HG02852 (cell line): ENCODE results near the gene MAP1LC3B2.

Experiments
- ATAC-seq: cut with Tn5 transposase; IDR thresholded peaks from one replicate; pipeline ENCODE4 v1.9.1; 2021; ENCODE audit warnings: mild to moderate bottlenecking, moderate library complexity; ENCODE audit not compliant: unreplicated experiment

The MAP1LC3B2 gene

DNA sequence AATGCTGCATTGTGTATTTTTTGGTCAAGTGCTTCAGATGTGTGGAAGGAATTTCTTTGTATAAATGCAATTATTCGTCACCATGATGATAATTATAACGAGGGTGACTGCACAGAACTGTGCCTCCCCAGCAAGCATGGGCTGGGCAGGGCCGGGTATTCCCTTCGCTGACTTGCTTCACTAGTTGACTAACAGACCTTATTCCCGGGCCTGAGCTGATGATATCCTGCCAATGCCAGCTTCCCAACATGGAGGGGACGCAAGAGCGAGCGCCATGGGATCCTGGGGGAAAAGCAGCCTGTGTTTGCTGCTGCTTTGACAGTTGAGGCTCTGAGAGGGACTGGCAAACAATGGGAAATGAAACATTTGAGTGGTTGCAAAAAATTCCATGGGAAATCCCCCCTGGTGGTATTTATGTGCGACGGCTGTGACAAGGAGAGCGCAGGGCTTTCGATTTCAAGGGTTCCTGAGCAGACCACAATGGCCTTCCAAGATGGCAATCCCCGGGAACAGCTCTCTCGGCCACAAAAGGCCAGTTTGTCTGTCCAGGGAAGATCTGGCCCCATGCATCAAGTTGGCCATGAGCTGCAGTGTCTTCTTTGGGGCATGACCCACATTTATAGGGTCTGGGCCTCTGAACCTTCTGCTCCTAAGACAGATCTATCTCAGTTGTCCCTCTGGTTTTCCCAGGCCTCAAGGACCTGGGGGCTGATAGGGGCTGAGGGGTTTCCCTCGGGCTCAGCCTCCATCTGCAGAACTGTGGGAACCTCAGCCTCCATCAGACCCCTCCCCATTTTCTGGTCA is 21.9 kb upstream of the MAP1LC3B2 start:
- ATAC-seq: peak; percentile 28

DNA sequence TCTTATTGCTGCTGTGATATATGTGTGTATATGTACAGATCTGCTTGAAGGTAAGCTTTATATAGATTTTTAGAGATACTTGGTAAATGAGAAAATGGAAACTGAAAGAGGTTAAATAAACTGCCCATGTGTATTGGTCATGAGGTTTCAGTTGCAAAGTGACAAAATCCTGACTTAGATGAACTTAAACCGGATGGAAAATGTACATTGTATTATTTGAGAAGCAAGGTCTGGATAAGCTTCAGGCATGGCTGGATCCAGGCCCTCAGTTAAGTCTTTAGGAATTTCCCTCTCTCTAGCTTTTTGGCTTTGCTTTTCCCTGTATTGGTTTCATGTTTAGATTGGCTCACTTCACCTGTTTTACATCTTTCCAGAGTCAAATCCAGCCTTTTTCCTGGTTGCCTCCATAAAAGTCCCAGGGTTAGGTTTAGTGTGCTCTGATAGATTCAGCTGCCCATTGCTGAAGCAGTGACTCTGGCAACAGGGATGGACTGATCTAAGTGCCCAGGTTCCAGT is 21.0 kb upstream of the MAP1LC3B2 start:
- peak; percentile 39 for ATAC-seq

DNA sequence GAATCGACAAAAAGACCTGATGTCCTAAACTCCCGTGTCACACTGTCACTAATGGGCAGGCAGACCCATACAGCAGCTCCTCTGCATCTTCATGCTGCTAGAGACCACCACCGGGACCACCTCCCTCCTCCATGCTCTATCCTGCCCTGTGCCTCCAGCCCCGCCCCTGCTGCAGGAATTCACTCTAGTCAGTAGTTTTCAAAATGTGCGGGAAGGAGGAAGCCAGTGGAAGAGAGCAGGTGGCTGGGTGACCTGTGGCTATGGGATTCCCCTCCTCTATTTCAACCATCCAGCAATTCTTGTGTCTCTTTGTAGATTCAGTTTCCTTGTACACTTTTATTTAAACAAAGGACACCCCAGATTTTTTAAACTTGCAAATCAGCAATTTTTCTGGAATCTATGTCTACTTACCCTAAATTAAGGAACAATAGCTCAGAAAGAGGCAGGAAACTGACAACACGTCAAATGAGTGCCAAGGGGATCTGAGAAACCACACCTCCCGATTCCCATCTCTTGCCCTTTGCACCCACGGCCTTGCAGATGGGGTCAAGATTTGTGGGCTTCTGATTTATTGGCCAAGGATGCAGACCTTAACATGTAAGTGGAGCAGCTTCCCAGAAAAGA is 20.4 kb upstream of the MAP1LC3B2 start:
- ATAC-seq: no peak

DNA sequence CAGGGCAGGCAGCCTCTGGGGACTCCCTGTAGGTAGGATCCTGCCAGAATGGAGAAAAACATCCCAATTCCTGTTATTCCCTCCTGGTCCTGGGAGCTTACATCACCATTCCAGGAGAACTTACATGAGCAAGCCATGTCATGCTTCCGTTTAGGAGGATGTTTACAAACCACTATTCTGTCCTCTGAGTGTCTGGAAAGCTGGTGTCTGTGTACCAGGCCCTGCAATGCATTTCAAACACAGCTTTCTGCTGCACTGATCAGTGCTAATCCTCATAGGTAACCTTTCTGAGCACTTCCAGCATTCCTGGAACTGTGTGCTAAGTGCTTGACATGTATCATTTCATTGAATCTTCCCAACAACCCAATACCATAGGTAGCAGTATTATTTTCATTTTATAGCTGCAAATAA is 19.8 kb upstream of the MAP1LC3B2 start:
- no peak for ATAC-seq

DNA sequence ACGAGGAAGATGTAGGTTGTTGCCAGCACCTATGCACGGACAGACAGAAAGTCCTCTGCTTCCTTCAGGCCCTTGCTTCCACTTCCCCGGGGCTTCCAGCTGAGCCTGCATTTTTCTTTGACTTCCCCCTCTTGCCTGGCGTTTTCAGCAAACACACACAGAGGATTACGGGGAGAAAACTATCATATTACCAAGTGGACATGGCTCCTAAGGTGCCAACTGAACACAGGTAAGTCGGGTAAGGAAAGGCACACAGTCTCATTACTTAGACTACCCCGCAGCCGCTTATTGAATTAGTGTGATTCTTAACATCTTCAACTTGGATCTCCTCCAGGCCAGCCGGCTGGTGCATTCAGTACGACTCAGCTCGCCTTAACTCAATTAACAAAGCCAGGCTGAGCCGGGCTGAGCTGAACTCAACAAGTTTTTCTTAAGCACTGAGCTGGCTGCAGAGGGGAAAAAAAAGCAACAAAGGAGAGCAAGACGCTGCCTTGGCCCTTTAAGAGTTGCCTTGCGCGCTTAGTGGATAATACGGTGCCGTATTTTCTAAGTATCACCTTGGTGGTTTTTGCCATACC is 19.2 kb upstream of the MAP1LC3B2 start:
- ATAC-seq: no peak

DNA sequence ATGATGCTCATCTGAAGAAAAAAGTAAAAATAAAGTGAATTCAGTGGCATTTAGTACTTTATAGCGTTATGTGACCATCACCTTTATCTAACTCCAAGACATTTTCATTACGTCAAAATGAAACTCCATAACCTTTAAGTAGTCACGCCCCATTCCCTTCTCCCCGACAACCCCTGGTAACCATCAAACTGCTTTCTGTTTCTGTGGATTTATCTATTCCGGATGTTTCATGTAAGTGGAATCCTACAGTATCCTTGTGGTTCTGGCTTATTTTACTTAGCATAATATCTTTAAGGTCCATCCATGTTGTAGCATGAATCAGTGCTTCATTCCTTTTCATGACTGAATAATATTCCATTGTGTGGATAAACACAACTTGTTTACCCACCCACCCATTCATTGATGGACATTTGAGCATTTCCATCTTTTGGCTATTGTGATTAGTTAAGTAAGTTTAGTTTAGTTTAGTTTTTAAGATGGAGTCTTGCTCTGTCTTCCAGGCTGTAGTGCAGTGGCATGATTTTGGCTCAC is 18.5 kb upstream of the MAP1LC3B2 start:
- no peak for ATAC-seq

DNA sequence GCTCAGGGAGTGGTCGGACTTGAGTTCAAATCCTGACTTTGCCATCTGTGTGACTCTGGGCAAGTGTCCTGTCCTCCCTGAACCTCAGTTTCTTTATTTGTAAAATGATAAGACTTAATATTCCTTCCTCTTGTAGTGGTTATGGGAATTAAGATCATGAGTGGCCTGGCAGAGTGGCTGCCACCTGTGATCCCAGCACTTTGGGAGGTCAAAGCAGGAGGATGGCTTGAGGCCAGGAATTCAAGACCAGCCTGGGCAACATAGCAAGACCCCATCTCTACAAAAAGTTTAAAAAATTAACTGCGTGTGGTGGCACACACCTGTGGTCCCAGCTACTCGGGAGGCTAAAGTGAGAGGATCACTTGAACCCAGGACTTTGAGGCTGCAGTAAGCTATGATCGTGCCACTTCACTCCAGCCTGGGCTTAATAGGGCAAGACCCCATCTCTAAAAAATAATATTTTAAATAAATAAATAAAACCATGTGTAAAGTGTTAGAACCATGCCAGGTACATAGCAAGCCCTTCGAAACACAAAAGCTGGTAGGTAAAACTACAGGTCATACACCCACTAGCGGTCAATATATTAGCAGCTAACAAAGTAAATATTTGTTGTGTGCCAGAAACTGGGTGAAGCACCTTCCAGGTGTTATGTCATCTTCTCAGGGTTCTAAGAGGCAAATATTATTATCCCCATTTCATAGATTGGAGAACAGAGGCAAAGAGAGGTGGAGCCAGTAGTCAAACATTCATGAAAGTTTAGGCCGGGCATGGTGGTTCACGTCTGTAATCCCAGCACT is 17.4 kb upstream of the MAP1LC3B2 start:
- ATAC-seq: no peak

DNA sequence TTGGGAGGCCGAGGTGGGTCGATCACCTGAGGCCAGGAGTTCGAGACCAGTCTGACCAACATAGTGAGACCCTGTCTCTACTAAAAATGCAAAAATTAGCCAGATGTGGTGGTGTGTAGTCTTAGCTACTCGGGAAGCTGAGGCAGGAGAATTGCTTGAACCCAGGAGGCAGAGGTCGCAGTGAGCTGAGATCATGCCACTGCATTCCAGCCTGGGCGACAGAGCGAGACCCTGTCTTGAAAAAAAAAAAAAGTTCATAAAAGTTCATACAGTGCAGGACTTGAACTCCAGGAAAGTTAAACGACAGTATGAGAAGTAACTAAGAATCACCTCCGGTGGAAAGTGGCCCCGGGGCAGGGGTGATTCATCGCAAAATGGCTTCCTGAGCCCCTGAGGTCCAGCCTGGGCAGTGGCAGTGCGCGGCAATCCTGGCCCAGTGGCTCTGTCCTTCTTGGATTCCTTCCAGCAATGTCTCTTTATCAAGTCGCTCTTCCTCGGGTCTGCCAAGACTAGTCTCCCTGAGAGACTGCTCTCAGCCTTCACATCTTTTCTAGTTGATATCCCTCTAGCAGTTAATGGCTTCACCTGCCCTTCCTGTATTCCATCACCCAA is 16.7 kb upstream of the MAP1LC3B2 start:
- no peak for ATAC-seq

DNA sequence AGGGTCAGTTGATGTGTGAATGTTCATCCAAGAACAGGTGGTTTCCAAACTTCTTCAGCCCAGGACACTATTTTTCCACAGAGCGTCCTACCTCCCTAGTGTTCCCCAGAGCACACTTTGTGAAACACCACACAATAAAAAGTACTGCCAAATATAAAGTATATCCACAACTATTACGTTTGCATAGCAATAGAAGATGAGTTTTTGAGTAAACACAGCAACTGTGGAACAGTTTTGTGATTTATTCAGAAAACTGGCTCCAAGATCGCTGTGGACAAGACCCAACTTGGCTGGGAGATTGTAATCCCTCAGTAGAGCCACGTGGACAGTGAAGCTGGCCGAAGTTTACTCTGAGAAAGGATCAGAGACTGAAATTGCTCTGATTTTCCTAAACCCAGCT is 14.5 kb upstream of the MAP1LC3B2 start:
- no peak for ATAC-seq

DNA sequence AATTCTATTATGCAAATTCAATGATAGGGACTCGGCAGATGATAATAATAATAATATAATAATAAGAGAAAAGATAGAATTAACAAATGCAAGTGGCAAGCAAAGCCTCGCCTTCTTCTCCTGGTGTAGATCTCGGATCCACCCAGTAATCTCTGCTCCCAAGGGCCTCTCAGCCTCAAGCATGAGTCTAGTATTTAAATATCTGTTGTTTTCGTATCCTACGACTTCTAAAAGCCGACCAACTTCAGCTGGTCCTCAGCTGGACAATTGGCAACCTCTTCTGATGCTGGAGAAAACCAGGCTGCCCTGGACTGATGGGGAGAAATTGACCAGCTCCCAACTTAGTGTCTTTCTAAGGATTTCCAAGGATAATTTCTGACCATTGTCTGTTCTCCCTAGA is 14.0 kb upstream of the MAP1LC3B2 start:
- no peak for ATAC-seq

DNA sequence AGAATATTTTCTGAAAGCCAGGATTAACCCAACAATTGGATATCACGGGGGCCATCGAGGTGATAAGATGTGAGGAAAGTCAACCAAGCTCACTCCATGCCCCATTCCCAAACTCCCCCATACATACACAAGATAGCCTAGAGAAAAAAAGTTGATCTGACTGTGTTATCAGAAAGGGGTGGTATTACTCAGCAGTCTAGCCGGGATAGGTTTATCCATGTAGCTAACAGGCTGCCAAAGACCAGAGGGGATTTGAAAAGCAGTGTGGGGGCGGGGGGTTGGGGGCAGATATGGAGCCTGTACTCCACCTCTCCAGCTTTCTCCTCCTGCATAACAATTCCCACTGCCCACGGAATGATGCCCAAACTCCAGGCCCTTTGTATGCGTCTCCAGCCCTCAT is 13.2 kb upstream of the MAP1LC3B2 start:
- no peak for ATAC-seq

DNA sequence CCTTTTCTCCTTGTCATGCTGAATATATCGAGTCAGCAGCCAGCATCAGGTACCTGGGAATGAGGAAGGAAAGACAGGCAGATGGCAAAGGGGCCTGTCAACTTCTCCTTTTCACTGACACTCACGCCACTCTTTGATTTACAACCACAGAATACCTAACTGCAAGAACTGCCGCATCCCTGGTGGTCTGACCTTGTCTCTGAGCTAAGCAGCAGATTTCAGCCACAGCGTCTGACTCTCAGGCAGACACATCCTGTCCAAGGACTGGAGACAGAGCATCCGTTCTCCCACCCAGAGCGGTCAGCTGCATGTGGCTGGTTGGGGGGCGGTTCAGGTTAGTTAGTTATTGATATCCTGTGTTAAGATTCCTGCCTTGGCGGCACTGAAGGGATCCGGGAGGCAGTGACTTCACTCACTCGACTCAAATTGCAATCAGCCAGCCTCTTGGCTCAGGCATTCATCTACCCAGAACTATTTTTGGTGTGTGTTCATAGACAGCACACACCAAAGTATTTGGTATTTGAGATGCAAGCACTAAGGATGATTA is 11.2 kb upstream of the MAP1LC3B2 start:
- ATAC-seq: peak; percentile 93

DNA sequence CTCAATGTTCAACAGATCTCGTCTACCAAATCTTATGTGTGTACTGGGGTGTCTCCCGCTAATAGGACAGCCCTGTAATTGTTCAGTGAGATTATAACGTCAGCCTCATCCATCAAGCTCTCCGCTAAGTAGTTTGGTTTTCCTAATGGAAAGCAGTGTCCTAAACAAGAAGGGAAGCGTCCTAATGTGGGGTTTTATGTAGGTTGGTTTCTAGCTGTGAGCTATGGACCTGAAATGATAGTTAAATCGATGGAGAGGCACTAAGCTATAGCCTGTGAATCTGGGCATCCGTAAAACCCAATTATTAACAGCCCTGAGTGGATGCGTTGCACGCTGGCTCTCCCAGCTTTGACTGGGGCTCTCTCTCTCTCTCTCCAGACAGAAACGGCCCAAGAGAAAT is 9.2 kb upstream of the MAP1LC3B2 start:
- no peak for ATAC-seq

DNA sequence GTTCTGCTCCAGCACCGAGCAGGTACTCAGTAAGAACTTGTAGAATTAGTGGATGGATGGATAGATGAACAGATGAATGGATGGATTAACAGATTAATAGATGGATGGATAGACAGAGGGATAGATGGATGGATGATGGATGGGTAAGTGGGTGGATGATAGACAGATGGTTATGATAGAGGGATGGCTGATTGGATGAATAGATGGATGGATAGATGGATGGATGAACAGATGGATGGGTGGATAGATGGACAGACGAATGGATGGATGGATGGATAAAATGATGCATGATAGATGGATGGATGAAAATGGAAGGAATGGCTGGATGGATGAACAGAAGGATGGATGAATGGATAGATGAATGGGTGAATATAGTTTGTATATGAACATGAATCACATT is 8.0 kb upstream of the MAP1LC3B2 start:
- ATAC-seq: no peak

DNA sequence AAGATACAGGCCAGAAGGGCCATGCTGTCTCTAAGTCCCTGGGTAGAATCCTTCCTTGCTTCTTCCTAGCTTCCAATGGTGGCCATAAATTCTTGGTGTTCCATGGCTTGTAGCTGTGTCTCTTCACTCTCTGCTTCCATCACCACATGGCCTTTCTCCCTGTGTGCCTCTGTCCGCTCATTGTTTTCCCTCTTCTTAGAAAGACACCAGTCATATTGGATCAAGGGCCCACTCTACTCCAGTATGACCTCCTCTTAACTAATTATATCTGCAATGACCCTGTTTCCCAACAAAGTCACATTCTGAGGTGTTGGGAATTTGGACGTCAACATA is 7.6 kb upstream of the MAP1LC3B2 start:
- ATAC-seq: no peak

DNA sequence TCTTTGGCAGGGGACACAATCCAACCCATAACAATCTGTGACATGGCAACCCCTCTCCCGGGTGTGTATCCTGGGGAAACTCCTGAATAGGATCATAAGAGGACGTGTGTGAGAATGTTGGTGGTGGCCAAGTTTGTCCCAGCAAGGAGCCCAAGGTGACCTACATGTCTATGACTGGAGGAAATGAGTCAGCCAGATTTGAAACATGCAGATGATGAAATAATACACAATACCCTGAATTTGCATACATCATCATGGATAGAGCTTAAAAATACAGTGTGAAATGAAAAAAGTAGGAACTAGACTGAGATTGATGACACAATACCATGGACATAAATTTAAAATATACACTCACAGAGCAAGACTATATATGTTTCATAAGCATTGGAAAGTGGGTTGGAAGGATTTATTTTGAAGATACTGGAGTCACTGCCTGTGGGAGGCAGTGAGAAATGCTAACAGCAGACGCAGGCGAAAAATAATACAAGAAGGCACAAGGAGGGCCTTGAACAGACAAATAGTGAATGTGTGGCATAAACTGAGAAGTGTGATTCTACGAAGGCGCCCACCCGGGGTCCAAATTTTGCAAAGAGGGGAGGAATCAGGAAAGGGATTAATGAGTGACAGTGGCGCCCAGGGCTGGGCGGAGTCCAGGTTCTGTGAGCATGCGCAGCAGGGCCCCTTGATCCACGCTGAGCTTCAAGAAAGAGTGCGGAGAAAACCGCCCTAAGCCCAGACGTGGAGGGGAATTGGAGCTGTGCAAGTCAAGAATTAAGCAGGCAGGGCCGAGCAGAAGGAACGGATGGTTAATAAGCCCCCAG is 7.0 kb upstream of the MAP1LC3B2 start:
- ATAC-seq: no peak

DNA sequence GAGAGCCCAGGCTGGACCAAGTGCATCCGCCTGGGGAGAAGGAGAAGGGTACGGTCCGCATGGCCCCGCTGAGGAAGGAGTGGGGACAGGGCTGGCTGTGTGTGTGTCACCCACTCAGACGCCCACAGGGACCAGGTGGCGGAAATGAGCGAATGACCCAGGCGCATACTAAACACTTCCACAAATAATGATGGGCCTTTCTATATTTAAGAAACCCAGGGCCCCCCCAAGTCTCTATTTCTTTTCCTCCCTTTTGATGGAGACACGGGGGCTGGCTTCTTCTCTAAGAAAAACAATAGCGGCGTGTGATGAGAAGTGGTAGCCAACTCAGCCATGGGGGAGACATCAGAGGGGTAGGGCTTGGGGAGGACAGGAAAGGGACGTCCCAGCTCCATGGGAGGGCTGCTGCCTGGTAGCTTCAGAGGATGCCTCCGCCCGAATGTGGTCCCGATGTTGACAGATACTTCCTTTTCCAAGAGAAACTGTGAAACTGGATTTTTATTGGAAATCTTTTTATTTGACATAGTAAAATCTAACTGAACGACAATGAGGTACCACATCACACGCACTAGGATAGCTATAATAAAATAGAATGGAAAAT is 6.3 kb upstream of the MAP1LC3B2 start:
- ATAC-seq: no peak

DNA sequence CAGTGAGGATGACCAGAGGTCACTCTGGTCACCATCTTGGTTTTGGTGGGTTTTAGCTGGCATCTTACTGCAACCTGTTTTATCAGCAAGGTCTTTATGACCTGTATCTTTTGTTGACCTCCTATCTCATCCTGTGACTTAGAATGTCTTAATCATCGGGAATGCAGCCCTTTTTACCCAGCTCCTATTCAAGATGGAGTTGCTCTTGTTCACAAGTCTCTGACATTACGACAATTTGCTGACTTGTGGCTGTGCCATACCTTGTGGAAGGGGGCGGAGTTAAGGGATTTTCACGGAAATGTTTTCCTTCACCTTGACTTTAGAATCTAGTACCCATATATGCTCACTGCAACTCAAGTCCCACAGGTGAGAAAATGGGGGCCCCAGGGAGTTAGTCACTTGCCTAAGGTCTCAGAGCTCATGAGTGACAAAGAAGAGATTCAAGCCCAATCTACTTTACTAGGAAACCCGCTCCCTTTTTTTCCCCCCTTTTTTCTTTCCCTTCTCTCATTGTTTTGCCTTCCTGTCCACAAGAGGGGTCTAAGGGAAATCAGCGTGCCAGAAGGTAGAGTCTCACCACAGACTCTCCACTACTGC is 2.7 kb upstream of the MAP1LC3B2 start:
- ATAC-seq: no peak
